OCI-LY7 (cell line): ENCODE results near the gene RNU1-2. TPM values are rescaled to one million over a fixed set of nuclear protein-coding genes. Genes with fewer than 3 reads are reported as not detected.
A peak's percentile ranks its signal among the peaks of the same experiment; 100 is the strongest.

Experiments
- BruUV-seq: library from RNA; stranded (reverse); fragments of 400-500 nt; replicated peaks from 2 replicates; lab custom pipeline; 2021; lab: Mats Ljungman, UMichigan
- CTCF ChIA-PET: fragments of 300-600 bp; sonication (Branson Sonifier 250); formaldehyde crosslinking; loops from one replicate; lab custom pipeline; 2022; ENCODE audit warnings: antibody characterized with exemption; ENCODE audit not compliant: unreplicated experiment; lab: Charles Lee
- POLR2A ChIA-PET: fragments of 300-600 bp; sonication (Branson Sonifier 250); formaldehyde crosslinking; loops from one replicate; lab custom pipeline; 2022; ENCODE audit warnings: antibody characterized with exemption; lab: Charles Lee
- DNase-seq: peaks from one replicate; pipeline ENCODE4 v3.0.0-alpha.2; 2015; ENCODE audit warnings: low spot score
- H2AFZ ChIP-seq: fragments of 200-600 bp; sonication (generic), shearing (Covaris generic); 2 replicates; pipeline ENCODE4 v1.6.1; 2014; ENCODE audit warnings: mild to moderate bottlenecking, antibody characterized with exemption, low read length, moderate library complexity
- H3K27ac ChIP-seq: fragments of 200-600 bp; sonication (generic); 2 replicates; pipeline ENCODE4 v1.5.1; 2014; ENCODE audit warnings: mixed run types, low read depth, mild to moderate bottlenecking, moderate library complexity, low read length, inconsistent platforms; ENCODE audit not compliant: poor library complexity, severe bottlenecking
- H3K36me3 ChIP-seq: fragments of 200-600 bp; sonication (generic); 2 replicates; pipeline ENCODE4 v1.6.1; 2014; ENCODE audit warnings: mild to moderate bottlenecking, antibody characterized with exemption, low read length, moderate library complexity, mixed read lengths; ENCODE audit not compliant: insufficient read depth
- H3K4me1 ChIP-seq: fragments of 200-600 bp; sonication (generic); 2 replicates; pipeline ENCODE4 v1.5.1; 2014; ENCODE audit warnings: mild to moderate bottlenecking, low read length; ENCODE audit not compliant: insufficient read depth, poor library complexity, severe bottlenecking
- H3K4me2 ChIP-seq: fragments of 200-600 bp; sonication (generic); 2 replicates; pipeline ENCODE4 v1.6.1; 2014; ENCODE audit warnings: mild to moderate bottlenecking, low read length
- H3K4me3 ChIP-seq: fragments of 200-600 bp; sonication (generic); 2 replicates; pipeline ENCODE4 v1.5.1; 2014; ENCODE audit warnings: mild to moderate bottlenecking, low read depth, low read length; ENCODE audit not compliant: poor library complexity, severe bottlenecking
- H3K79me2 ChIP-seq: fragments of 200-600 bp; sonication (generic); 2 replicates; pipeline ENCODE4 v1.6.1; 2016; ENCODE audit warnings: low read depth, mild to moderate bottlenecking, low read length, moderate library complexity, mixed read lengths; ENCODE audit not compliant: insufficient read depth
- H3K9me2 ChIP-seq: fragments of 200-600 bp; sonication (generic); 2 replicates; pipeline ENCODE4 v1.6.1; 2016; ENCODE audit warnings: mild to moderate bottlenecking, low read length, mixed read lengths; ENCODE audit not compliant: insufficient read depth
- H3K9me3 ChIP-seq: fragments of 200-600 bp; sonication (generic); 2 replicates; pipeline ENCODE4 v1.6.1; 2014; ENCODE audit warnings: mild to moderate bottlenecking, mixed run types, low read length, mixed read lengths
- H4K20me1 ChIP-seq: fragments of 200-600 bp; sonication (generic); 2 replicates; pipeline ENCODE4 v1.6.1; 2014; ENCODE audit warnings: mild to moderate bottlenecking, antibody characterized with exemption, low read length, moderate library complexity, mixed read lengths; ENCODE audit not compliant: insufficient read depth
- EZH2phosphoT487 ChIP-seq: fragments of 200-600 bp; sonication (generic); IDR thresholded peaks from 2 replicates; pipeline ENCODE4 v1.6.1; 2018; ENCODE audit warnings: low read depth, borderline replicate concordance, mild to moderate bottlenecking, mixed run types, antibody characterized with exemption, low read length, moderate library complexity, mixed read lengths
- intact Hi-C: fragments of 100-400 bp; cut with micrococcal nuclease; formaldehyde crosslinking; loops from one replicate; pipeline ENCODE4 v1.10.0; 2022; ENCODE audit not compliant: unreplicated experiment
- total RNA-seq, 2 experiments: library from RNA; depleted of rRNA in 1 of 2; stranded (reverse); fragments of >200 nt in 1 of 2; shearing (Covaris generic) in 1 of 2; gene quantifications; 2 replicates each; pipeline ENCODE4 v1.2.3, GENCODE V29; 2014 to 2022
- TF ChIP-seq, protein P1 (sequence below): fragments of 200-600 bp; sonication (generic); conservative IDR thresholded peaks from 2 replicates; pipeline ENCODE4 v1.5.1; 2014; ENCODE audit warnings: mild to moderate bottlenecking, antibody characterized with exemption, low read length, moderate library complexity, mixed read lengths

The RNU1-2 gene
- total RNA-seq, 2 experiments from 2014 or later: under 0.01 to 1,968 TPM

DNA sequence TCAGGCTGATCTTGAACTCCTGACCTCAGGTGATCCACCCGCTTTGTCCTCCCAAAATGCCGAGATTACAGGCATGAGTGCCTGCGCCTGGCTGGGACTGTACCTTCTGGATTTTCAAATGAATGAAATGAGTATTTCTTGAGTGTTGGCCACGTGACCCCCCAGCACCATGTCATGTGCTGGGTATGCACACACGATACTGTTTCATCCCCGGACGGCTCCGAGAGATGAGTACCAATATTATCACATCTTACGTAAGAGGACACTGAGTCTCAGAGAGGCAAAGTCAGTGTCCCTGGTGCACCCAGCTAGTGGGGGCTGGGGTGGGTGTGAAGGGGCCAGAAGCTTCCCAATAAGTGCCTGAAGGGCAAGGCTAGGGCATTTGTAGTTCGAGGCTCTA lies 25.2 kb downstream of the RNU1-2 start:
- no peaks in the 10 kb centered on the region for H4K20me1 ChIP-seq
- no peaks in the 10 kb centered on the region for H3K79me2 ChIP-seq
- H3K4me1 ChIP-seq: peaks cover 17% of the 10 kb centered on the region
- intact Hi-C loops: loop anchor here (2.0 kb wide), 1 partner anchor 40 kb away; no protein-coding TSS in a partner anchor
- no peak for TF ChIP-seq EZH2phosphoT487
- TF ChIP-seq, protein P1, sequence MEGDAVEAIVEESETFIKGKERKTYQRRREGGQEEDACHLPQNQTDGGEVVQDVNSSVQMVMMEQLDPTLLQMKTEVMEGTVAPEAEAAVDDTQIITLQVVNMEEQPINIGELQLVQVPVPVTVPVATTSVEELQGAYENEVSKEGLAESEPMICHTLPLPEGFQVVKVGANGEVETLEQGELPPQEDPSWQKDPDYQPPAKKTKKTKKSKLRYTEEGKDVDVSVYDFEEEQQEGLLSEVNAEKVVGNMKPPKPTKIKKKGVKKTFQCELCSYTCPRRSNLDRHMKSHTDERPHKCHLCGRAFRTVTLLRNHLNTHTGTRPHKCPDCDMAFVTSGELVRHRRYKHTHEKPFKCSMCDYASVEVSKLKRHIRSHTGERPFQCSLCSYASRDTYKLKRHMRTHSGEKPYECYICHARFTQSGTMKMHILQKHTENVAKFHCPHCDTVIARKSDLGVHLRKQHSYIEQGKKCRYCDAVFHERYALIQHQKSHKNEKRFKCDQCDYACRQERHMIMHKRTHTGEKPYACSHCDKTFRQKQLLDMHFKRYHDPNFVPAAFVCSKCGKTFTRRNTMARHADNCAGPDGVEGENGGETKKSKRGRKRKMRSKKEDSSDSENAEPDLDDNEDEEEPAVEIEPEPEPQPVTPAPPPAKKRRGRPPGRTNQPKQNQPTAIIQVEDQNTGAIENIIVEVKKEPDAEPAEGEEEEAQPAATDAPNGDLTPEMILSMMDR: no peak
- H3K4me3 ChIP-seq: peak overlapping the region; percentile 76
- BruUV-seq: no TSS peak
- ChIA-PET CTCF (no interaction called here), POLR2A (interaction anchor here (0.7 kb wide), 1 partner anchor 1501 kb away, joined by 3 read pairs; no protein-coding TSS in a partner anchor)
- no peak overlapping the region for H3K27ac ChIP-seq
- H3K36me3 ChIP-seq: no peaks in the 10 kb centered on the region
- H2AFZ ChIP-seq: peak overlapping the region; percentile 85; the same call in 1 of the 2 replicates
- H3K9me2 ChIP-seq: no peaks in the 10 kb centered on the region
- H3K4me2 ChIP-seq: peak overlapping the region; percentile 88
- DNase-seq: no peak
- no peaks in the 10 kb centered on the region for H3K9me3 ChIP-seq

GRCh38 chr1:16921391-16922185 lies 25.8 kb downstream of the RNU1-2 start, which contains the start of gene CROCC:
Gene CROCC, plus strand, starts transcription at chr1:16921931. Its CDS starts 88 bp downstream, at chr1:16922019.
- TF ChIP-seq EZH2phosphoT487: no peak
- TF ChIP-seq, protein P1: peak; percentile 57
- Histone ChIP-seq H3K9me3 (no peaks in the 10 kb centered on the region), H3K4me3 (peak within 1 kb of the TSS; percentile 76), H3K4me2 (peak within 1 kb of the TSS; percentile 88), H3K4me1 (peaks cover 17% of the 10 kb centered on the region), H2AFZ (peak within 1 kb of the TSS; percentile 85), H4K20me1 (no peaks in the 10 kb centered on the region), H3K79me2 (no peaks in the 10 kb centered on the region), H3K9me2 (no peaks in the 10 kb centered on the region), H3K36me3 (no peaks in the 10 kb centered on the region), H3K27ac (peak within 1 kb of the TSS; percentile 40)
- intact Hi-C loops: loop anchor here (2.0 kb wide), 1 partner anchor 39 kb away; no protein-coding TSS in a partner anchor
- peak; percentile 82 for DNase-seq
- POLR2A ChIA-PET: interaction anchor here (1.1 kb wide), 1 partner anchor 19 kb away, joined by 3 read pairs; no protein-coding TSS in a partner anchor
- CTCF ChIA-PET: interaction anchor here (0.7 kb wide), 1 partner anchor 39 kb away, joined by 5 read pairs; no protein-coding TSS in a partner anchor
- no TSS peak for BruUV-seq
